HEK293T (cell line): Measurements from ENCODE around the gene RNF208.

ENCODE experiments used
- ARNT ChIP-seq: fragments of 450-650 bp; IDR thresholded peaks from 2 replicates; pipeline ENCODE4 v1.6.1; 2017; ENCODE audit warnings: mild to moderate bottlenecking
- BHLHE40 ChIP-seq: fragments of 450-650 bp; IDR thresholded peaks from 2 replicates; pipeline ENCODE4 v1.6.1; 2016; ENCODE audit warnings: mild to moderate bottlenecking, moderate library complexity, borderline replicate concordance
- CTBP1 ChIP-seq: fragments of 450-650 bp; IDR thresholded peaks from 2 replicates; pipeline ENCODE4 v1.6.1; 2016; ENCODE audit warnings: borderline replicate concordance
- FOXA1 ChIP-seq: fragments of 450-650 bp; IDR thresholded peaks from 2 replicates; pipeline ENCODE4 v1.6.1; 2016; ENCODE audit warnings: mild to moderate bottlenecking
- FOXK2 ChIP-seq: fragments of 450-650 bp; IDR thresholded peaks from 2 replicates; pipeline ENCODE4 v1.6.1; 2016; ENCODE audit warnings: mild to moderate bottlenecking
- FOXM1 ChIP-seq: fragments of 450-650 bp; IDR thresholded peaks from 2 replicates; pipeline ENCODE4 v1.6.1; 2017; ENCODE audit warnings: mild to moderate bottlenecking, borderline replicate concordance
- HDGF ChIP-seq: fragments of 450-650 bp; IDR thresholded peaks from 2 replicates; pipeline ENCODE4 v1.6.1; 2017; ENCODE audit warnings: antibody characterized with exemption, borderline replicate concordance
- SP1 ChIP-seq: fragments of 450-650 bp; IDR thresholded peaks from 2 replicates; pipeline ENCODE4 v1.6.1; 2017
- TARDBP ChIP-seq: fragments of 450-650 bp; IDR thresholded peaks from 2 replicates; pipeline ENCODE4 v1.6.1; 2016
- ZNF384 ChIP-seq: fragments of 450-650 bp; IDR thresholded peaks from 2 replicates; pipeline ENCODE4 v1.6.1; 2016

- TF ChIP-seq ZNF384 = no peak
- no peak for TF ChIP-seq SP1
- no peak for TF ChIP-seq FOXM1
- TF ChIP-seq BHLHE40 = no peak
- no peak for TF ChIP-seq FOXA1
- TF ChIP-seq FOXK2 = no peak
- TF ChIP-seq HDGF = no peak
- TF ChIP-seq TARDBP = no peak
- no peak for TF ChIP-seq CTBP1
- TF ChIP-seq ARNT = no peak
These were observed 30.8 kb downstream of the RNF208 start for GRCh38 chr9:137191245-137191644.
